ENCODE data around the gene PPARG.

PPARG gene

GRCh38 chr3:12334786-12335185, 45.9 kb downstream of the PPARG start:
- Histone ChIP-seq H3K4me2 (ENCODE audit: low read length) (no peak overlapping the region), H4K20me1 (ENCODE audit: control insufficient read depth, insufficient read depth, low read depth, low read length) (no peaks in the 10 kb centered on the region)
- TF ChIP-seq EZH2phosphoT487 (IDR thresholded peaks at IDR 0.05; ENCODE audit: borderline replicate concordance, low read length) (no peak), CTCF (IDR thresholded peaks at IDR 0.05; ENCODE audit: low read depth, low read length, poor library complexity, severe bottlenecking) (no peak)

GRCh38 chr3:12335421-12335820, 46.6 kb downstream of the PPARG start:
- Histone ChIP-seq H4K20me1 (ENCODE audit: control insufficient read depth, insufficient read depth, low read depth, low read length) (no peaks in the 10 kb centered on the region), H3K27me3 (ENCODE audit: control insufficient read depth, low read length) (0 out of 2 replicates have a peak, but pooled peaks cover 4% of the 10 kb centered on the region), H3K36me3 (ENCODE audit: control insufficient read depth, low read length) (no peaks in the 10 kb centered on the region), H3F3A (ENCODE audit: control insufficient read depth, insufficient read depth) (no peaks in the 10 kb centered on the region), H3K9me3 (ENCODE audit: control insufficient read depth, insufficient read depth, low read length) (no peaks in the 10 kb centered on the region), H3K4me3 (ENCODE audit: low read length) (no peak overlapping the region), H3K4me1 (ENCODE audit: control insufficient read depth, low read length) (no peaks in the 10 kb centered on the region), H3K9me2 (replicated peaks; ENCODE audit: control insufficient read depth, low read length) (no peaks in the 10 kb centered on the region), H3K79me2 (ENCODE audit: control insufficient read depth, low read length) (no peaks in the 10 kb centered on the region), H3K27ac (ENCODE audit: low read depth, low read length) (no peak overlapping the region), H3K4me2 (ENCODE audit: low read length) (no peak overlapping the region)
- TF ChIP-seq CTCF (IDR thresholded peaks at IDR 0.05; ENCODE audit: low read depth, low read length, poor library complexity, severe bottlenecking) (no peak), EZH2phosphoT487 (IDR thresholded peaks at IDR 0.05; ENCODE audit: borderline replicate concordance, low read length) (no peak)

More at GRCh38 chr3:12334786-12335185, 45.9 kb downstream of the PPARG start:
- no peaks in the 10 kb centered on the region for H3K79me2 ChIP-seq (ENCODE audit: control insufficient read depth, low read length)
- H3F3A ChIP-seq (ENCODE audit: control insufficient read depth, insufficient read depth), result no peaks in the 10 kb centered on the region
- no peak overlapping the region for H3K4me3 ChIP-seq (ENCODE audit: low read length)
- 0 out of 2 replicates have a peak, but pooled peaks cover 4% of the 10 kb centered on the region for H3K27me3 ChIP-seq (ENCODE audit: control insufficient read depth, low read length)
- no peaks in the 10 kb centered on the region for H3K4me1 ChIP-seq (ENCODE audit: control insufficient read depth, low read length)
- no peaks in the 10 kb centered on the region for H3K36me3 ChIP-seq (ENCODE audit: control insufficient read depth, low read length)
- no peak overlapping the region for H3K27ac ChIP-seq (ENCODE audit: low read depth, low read length)
- no peaks in the 10 kb centered on the region for H3K9me2 ChIP-seq (replicated peaks; ENCODE audit: control insufficient read depth, low read length)
- no peaks in the 10 kb centered on the region for H3K9me3 ChIP-seq (ENCODE audit: control insufficient read depth, insufficient read depth, low read length)

- H3K9me3 ChIP-seq (ENCODE audit: control insufficient read depth, insufficient read depth, low read length), result no peaks in the 10 kb centered on the region
- H3K79me2 ChIP-seq (ENCODE audit: control insufficient read depth, low read length), result no peaks in the 10 kb centered on the region
- H3K9me2 ChIP-seq (replicated peaks; ENCODE audit: control insufficient read depth, low read length), result no peaks in the 10 kb centered on the region
- H4K20me1 ChIP-seq (ENCODE audit: control insufficient read depth, insufficient read depth, low read depth, low read length), result no peaks in the 10 kb centered on the region
- no peak overlapping the region for H3K4me2 ChIP-seq (ENCODE audit: low read length)
- no peak overlapping the region for H3K4me3 ChIP-seq (ENCODE audit: low read length)
- no peaks in the 10 kb centered on the region for H3K4me1 ChIP-seq (ENCODE audit: control insufficient read depth, low read length)
- H3K27me3 ChIP-seq (ENCODE audit: control insufficient read depth, low read length), result 0 out of 2 replicates have a peak, but pooled peaks cover 4% of the 10 kb centered on the region
- no peak for TF ChIP-seq EZH2phosphoT487 (IDR thresholded peaks at IDR 0.05; ENCODE audit: borderline replicate concordance, low read length)
- no peak for TF ChIP-seq CTCF (IDR thresholded peaks at IDR 0.05; ENCODE audit: low read depth, low read length, poor library complexity, severe bottlenecking)
- no peaks in the 10 kb centered on the region for H3F3A ChIP-seq (ENCODE audit: control insufficient read depth, insufficient read depth)
- no peaks in the 10 kb centered on the region for H3K36me3 ChIP-seq (ENCODE audit: control insufficient read depth, low read length)
- no peak overlapping the region for H3K27ac ChIP-seq (ENCODE audit: low read depth, low read length)
Observed at GRCh38 chr3:12336099-12336498, 47.2 kb downstream of the PPARG start.

All from DOHH2 (cell line).